ENCODE data around the gene DKC1.

- TF ChIP-seq, protein P1, sequence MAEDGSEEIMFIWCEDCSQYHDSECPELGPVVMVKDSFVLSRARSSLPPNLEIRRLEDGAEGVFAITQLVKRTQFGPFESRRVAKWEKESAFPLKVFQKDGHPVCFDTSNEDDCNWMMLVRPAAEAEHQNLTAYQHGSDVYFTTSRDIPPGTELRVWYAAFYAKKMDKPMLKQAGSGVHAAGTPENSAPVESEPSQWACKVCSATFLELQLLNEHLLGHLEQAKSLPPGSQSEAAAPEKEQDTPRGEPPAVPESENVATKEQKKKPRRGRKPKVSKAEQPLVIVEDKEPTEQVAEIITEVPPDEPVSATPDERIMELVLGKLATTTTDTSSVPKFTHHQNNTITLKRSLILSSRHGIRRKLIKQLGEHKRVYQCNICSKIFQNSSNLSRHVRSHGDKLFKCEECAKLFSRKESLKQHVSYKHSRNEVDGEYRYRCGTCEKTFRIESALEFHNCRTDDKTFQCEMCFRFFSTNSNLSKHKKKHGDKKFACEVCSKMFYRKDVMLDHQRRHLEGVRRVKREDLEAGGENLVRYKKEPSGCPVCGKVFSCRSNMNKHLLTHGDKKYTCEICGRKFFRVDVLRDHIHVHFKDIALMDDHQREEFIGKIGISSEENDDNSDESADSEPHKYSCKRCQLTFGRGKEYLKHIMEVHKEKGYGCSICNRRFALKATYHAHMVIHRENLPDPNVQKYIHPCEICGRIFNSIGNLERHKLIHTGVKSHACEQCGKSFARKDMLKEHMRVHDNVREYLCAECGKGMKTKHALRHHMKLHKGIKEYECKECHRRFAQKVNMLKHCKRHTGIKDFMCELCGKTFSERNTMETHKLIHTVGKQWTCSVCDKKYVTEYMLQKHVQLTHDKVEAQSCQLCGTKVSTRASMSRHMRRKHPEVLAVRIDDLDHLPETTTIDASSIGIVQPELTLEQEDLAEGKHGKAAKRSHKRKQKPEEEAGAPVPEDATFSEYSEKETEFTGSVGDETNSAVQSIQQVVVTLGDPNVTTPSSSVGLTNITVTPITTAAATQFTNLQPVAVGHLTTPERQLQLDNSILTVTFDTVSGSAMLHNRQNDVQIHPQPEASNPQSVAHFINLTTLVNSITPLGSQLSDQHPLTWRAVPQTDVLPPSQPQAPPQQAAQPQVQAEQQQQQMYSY (CRISPR knock-in tag; IDR thresholded peaks at IDR 0.05), result no peak
- TF ChIP-seq, protein P2, sequence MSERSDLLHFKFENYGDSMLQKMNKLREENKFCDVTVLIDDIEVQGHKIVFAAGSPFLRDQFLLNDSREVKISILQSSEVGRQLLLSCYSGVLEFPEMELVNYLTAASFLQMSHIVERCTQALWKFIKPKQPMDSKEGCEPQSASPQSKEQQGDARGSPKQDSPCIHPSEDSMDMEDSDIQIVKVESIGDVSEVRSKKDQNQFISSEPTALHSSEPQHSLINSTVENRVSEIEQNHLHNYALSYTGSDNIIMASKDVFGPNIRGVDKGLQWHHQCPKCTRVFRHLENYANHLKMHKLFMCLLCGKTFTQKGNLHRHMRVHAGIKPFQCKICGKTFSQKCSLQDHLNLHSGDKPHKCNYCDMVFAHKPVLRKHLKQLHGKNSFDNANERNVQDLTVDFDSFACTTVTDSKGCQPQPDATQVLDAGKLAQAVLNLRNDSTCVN (CRISPR knock-in tag; IDR thresholded peaks at IDR 0.05; ENCODE audit: borderline replicate concordance), result no peak
- TF ChIP-seq USF2 (IDR thresholded peaks at IDR 0.05; ENCODE audit: low read depth, low read length) (no peak), USF2 (CRISPR knock-in tag; IDR thresholded peaks at IDR 0.05; ENCODE audit: borderline replicate concordance) (no peak)
These were observed 30.6 kb downstream of the DKC1 start for GRCh38 chrX:154793084-154793795.

Data from HepG2 (cell line).